Superior temporal gyrus (tissue), 1 donor: Measurements from ENCODE around the gene FGGY.
A peak's percentile ranks its signal among the peaks of the same experiment; 100 is the strongest.
"Not testable (repeated sequence)": the region's sequence is repeated elsewhere in the genome, so short reads cannot be mapped to it uniquely, and the experiment has no call there.

Experiments used
- DNase-seq: peaks from one replicate; pipeline ENCODE4 v3.0.0-alpha.2; 2016; ENCODE audit errors: extremely low spot score

Gene FGGY

DNA sequence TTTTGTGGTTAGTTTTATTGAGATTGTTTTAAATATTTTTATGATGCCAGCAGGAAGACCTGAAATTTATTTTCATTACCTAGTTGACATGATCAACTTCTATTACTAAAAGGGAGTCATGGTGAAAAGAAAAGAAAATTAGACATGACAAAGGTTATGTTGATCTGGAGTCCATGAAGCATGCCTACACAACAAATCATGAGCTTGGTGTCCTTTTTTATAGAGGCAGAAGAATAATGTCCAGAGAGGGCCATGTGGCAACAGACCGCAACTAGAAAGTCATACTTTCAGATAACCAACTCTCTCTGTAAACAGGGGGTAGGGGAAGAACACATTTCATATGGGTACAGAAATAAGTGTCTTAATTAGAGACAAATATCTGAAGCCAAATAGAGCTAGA lies 342.4 kb downstream of the FGGY start:
- no peak for DNase-seq

DNA sequence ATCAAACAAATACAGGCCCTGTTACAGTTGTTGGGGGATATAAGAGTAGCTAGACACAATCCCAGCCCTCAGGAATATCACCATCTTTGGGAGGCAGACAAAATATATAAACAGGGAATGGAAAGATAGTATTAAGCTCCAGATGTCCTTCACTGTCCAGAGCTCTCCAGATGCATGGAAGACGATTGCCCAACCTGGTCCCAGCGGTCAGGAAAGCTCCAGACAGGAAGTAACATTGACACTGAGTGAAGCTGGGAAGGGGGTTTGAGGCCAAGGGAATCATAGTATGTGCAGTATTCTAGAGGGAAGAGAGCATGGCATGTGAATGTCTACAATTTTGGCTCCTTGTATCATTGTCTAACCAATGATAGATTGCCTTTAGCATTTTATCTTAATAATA lies 344.0 kb downstream of the FGGY start:
- DNase-seq: no peak

DNA sequence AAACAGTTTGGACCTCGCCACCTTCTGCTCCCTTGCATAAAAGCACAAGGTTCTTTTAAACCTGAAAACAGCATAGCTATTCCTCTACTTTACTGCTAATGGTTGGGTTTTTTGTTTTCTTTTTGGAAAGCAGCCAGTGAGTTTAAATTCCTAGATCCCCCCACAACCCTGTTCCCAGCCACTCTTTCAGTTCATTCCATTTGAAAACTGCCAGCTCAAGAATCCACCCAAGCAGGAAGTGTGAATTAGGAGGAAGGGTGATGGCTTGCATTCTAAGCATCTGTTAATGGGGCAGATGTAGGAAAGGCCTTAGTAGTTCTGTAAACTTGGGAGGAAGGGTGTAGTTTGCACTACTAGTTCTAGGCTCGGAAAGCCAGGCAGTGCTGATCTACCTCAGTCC lies 344.9 kb downstream of the FGGY start:
- no peak for DNase-seq

DNA sequence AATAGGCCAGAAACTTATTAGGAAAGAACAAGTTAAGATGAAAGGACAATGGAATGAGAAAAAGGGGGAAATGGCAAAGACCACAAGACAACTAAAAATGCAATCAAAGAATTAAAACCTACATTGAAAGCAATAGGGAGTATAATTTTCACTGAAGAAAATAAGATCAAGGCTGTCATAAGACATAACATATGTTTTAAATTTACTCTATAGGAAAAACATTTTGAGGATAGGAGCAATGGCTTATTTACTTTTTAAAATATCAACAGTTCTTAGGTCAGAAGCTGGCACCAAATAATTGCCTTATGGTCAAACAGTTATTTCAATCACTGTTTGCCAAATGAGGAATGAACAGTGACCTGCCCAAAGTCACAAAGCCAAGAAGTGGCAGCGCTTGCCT lies 346.6 kb downstream of the FGGY start:
- DNase-seq: no peak

DNA sequence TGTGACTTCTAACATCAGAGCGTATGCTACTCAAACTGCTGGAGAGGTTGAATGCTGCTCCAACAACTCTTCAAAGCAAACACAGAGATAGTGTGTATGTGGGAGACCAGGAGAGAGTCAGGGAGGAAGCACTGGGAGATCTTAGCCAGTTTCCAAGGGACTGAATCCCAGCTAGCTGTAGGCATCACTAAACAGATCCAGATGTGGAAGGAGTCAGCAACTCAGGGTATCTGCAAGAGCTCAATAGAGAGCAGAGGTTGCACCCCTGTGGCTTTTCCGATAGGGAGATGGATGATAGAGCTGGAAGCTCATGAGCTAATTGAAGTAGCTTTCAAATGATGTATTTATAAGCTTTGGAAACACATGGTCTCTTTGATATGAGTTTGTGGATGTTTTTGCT lies 349.0 kb downstream of the FGGY start:
- no peak for DNase-seq

DNA sequence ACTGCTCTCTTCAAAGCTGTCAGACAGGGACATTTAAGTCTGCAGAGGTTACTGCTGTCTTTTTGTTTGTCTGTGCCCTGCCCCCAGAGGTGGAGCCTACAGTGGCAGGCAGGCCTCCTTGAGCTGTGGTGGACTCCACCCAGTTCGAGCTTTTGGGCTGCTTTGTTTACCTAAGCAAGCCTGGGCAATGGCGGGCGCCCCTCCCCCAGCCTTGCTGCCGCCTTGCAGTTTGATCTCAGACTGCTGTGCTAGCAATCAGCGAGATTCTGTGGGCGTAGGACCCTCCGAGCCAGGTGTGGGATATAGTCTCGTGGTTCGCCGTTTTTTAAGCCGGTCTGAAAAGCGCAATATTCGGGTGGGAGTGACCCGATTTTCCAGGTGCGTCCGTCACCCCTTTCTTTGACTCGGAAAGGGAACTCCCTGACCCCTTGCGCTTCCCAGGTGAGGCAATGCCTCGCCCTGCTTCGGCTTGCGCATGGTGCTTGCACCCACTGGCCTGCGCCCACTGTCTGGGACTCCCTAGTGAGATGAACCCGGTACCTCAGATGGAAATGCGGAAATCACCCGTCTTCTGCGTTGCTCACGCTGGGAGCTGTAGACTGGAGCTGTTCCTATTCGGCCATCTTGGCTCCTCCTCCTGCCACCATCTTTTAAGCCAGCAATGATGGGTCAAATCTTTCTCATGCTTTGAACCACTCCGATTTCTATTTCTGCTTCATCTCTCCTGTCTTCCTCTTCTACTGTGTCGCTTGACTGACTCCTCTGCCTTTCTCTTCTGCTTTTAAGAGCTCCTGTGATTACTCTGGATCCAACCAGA lies 356.5 kb downstream of the FGGY start:
- not testable (repeated sequence) for DNase-seq

DNA sequence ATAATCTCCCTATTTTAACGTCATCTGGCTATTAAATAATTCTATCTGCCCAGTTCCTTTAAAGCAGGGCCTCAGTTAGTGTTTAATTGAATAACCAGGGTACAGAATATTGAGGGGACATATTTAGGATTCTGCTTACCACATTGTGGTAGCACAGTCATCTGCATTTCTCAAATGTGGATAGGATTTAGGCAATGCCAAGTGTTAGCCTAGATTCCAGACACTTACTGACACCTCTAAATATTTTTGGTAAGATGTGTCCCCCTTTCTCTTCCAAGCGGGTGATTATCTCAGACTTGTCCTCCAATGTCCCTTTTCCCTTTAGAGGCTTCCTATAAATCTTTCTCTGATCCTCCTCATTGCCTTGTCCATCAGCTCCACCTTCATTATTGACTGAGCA lies 357.1 kb downstream of the FGGY start:
- no peak for DNase-seq

DNA sequence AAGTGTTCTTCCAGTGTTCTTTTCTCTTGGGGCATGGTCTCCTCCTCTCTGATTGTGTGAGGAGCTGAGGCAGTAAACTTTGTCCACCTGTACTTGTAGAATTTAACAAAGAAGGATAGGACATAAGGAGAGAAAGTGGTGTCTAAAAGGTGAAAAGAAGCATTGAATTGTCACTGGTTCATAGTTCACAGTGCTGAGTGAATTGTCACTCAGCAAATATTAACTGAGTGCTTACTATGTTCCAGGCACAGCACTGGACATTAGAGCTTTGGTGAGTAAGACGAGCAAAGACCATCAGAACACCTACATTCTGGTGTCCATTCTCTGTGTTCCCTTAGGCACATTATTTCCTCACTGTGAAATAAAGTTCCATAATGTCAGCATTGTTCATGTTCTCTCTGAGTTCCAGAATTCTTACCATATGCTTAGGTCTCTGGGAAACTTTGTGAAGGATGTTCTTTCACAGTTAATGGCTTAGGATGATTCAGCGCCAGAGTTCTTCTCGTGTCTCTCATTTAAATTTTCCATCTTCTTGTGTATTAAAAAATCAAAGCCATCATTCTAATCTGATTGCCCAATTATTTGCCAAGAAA lies 361.1 kb downstream of the FGGY start:
- DNase-seq: no peak

DNA sequence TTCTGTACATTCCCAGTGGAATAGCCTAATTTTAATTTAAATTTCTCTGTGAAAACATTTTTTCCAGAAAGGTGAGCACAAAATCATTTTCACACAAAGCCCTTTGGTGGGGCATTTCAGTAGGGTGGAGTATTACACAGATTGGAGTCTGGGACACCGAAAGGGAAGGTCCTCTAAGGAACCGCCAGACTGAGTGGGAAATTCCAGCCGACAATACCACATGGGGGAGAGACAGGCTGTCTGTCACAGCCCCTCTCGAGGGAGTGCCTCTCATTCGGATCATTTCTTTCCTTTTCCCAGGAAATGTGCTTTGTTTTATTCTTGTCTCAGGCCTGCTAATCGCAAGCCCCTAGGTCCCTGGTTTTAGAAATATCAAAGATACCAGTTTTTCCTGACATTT lies 367.3 kb downstream of the FGGY start:
- DNase-seq: no peak

DNA sequence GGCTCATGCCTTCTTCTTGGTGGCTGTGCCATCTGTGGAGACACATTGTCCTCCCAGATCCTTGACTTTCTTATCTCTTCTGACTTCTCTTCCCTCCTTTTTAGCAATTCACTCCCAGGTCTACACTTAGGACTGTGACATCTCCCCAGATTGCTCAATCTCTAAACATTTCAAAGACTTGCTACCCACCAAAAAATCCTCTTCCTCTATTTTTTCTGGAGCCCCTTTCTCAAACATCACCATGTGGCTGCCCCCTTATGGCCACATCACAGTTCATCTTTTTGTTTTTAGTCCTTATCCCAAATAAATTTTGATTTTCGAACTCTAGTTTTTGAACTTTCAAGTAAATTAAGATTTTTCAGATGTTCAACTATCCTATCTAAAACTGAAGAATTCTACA lies 369.2 kb downstream of the FGGY start:
- DNase-seq: no peak

DNA sequence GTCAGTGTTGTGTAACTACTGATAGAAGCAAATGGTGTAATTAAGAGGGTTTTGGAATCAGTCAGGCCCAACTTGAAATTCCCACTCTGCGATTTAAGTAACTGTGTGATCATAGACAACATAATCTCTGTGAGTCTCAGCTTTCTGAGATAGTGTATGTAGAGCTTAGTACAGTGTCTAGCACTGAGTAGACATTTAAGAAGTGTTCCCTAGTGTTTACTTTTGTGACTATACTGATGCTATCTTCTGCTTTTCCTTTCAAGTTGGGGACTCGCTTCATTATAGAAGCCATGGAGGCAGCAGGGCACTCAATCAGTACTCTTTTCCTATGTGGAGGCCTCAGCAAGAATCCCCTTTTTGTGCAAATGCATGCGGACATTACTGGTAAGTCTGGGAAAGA lies 370.1 kb downstream of the FGGY start:
- no peak for DNase-seq

DNA sequence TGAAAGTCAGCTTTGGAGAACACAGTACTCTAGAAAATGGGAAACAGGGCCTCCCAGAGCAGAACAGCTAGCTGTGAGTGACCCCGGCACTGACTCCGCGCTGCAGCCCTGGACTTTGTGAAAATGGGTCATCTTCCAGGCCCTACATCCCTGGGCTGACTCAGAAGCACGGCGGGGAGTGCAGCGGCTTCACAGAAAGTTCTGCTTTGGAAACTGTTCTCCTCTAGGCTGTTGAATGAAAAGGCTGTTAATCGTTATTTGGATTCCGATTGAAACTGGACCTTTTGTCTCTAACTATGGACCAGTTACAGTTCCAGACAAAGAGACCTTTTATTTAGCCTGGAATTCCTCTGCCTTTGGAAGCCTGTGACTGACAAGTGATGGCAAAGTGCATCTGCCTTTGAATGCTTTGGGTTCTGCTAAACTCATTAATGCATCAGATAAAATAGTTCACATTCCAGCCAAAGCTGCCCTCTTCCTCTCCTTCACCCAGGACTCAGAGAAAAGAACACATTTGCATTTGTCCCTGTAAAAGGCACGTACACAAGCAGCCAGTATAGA lies 372.9 kb downstream of the FGGY start:
- DNase-seq: peak; percentile 89

DNA sequence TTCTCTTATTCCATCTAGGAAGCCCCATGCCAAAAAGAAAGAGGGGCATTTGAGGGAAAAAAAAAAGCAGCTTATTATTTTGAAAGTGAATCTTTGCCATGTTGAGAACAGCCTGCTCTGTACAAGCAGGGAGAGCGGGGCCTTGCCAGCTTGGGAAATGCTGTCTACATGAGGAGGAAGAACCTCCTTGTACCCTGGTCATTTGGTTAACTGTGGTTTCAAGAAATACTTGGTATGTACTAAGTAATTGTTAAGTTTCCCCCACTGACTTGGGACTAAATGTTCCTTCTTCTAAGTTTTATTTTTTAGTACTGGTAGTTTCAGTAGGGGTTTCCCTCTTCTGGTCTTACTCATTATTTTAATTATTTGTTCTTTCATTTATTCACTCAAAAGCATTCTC lies 373.8 kb downstream of the FGGY start:
- DNase-seq: no peak

DNA sequence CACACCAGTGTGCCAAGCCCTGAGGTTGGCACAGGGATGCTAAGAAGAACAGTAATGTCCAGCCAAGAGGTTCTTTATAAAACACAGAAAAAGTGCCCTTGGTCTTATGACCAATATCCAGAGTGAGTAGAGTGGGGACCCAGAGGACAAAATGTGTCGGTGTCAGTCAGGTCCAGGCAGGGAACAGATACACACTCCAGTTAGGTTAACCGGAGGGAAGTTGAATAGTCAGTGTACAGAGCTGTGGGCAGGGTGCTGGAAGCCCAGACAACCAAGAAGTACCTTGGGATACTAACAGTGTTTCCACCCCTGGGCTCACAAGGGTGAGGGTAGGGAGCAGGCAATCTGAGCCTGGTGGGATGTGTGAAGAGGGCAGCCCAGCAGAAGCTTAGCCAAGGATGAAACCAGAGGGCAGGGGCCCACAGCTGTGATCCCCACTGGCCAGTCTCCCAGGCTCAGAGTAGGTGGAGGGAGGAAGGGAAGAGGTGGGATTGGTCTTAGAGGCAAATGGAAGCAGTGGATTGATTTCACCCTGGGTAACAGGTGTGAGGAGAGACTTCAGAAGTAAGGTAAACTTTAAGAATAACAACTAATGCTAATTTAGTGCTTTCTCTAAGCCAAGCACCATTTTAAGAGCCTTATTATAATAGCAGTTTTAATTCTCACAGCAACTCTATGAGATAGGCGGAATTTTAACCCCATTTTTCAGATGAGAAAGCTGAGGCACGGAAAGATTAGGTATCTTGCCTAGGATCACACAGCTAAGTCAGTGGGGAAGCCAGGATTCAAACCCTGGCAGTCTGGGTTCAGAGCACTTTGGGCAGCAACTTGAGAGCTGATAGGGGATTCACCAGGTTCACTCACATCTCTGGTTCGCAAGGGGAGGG lies 374.4 kb downstream of the FGGY start:
- DNase-seq: no peak

DNA sequence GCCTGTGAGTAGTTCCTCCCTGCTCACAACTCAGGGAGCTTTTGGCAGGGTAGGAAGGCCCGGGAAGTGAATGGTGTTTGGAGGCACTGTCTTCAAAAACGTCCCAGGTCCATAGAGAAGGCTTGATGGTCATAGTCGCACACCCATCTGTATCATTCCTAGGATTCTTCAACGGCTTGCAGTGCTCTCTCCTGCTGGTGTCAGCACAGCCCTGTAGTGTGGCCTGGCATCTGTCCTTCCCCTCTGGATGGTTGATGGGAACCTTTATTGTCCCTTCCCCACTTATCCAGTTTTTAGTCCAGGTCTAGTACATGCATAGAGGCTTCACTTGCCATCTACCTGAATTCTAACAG lies 375.0 kb downstream of the FGGY start:
- no peak for DNase-seq

DNA sequence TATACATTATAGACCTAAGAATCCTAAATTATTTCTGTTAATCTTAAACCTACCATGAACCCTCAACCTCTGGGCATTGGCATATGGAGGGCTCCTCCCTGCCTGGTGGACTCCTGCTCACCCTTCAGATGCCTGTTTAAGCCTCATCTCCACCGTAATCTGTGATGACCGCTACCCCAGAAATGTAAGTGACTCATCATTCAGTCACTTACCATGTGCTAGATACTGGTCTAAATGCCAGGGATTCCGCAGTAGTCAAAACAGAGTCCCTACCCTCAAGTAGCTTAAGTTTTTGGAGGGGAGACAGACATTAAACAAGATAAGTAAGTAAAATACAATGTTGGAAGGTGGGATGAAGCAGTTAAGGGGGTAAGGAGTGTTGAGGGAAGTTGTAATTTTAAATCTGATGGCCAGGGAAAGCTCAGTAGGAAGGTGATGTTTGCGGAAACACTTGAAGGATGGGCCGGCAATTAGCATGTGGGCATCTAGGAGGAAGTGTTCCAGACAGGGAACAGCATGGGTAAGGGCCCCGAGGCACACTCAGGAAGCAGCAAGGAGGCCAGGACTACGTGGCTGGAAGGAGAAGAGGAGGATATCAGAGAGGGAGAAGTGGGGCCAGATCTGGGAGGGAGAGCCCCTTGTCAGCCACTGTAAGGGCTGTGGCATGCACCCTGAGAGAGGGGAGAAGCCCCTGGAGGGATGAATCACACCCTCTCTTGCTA lies 376.1 kb downstream of the FGGY start:
- DNase-seq: no peak

DNA sequence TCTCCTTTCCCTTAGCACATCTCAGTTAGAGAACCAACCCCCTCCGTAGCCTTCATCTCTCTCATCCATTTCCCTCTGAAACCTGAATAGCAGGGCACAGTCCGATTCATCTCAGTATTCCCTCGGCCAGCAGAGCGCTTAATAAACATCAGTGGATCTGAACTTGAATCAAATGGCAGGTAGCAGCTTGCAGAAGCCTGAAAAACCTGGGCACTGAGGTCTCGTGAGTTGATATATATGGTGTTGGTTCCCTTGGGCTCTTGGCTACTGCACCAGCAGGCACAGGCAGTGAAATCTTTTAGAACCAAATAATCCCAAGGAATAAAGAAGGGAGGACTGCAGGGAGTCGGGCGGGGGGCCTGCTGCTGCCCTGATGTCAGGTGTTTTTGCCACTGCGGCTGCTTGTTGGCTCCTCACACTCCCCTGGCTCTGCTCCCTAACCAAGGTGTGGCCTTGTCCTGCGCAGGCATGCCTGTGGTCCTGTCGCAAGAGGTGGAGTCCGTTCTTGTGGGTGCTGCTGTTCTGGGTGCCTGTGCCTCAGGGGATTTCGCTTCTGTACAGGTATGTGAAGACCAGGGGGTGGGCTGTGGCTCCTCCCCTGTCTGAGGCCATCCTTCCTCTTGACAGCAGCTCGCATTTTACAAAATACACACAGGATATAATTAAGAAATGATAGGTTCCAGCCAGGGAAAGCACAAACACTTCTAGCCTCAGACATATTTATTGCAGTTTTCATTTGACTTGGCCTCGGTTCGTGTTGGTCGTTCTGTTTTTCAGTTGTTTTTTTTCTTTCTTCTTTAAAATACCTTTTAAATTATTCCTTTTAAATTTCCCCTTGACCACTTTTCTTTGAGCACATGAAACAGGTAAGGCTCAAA lies 376.9 kb downstream of the FGGY start:
- no peak for DNase-seq

DNA sequence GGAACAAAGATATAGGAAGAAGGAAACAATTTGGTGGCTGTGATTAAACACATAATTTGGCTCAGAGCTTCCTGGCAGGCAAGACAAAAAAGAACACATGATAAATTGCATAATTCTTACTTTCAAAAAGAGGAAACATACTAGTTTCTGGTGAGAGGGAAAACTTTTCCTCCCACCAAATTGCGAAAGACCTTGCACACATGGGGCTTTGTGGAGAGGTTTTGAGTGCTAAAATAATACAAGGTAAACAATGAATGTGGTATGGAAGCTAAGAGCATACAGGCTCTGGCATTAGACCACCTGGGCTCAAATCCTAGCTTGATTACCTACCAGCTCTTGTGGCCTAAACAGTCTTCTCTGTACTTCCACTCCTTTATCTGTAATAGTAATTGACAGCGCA lies 377.7 kb downstream of the FGGY start:
- DNase-seq: no peak

DNA sequence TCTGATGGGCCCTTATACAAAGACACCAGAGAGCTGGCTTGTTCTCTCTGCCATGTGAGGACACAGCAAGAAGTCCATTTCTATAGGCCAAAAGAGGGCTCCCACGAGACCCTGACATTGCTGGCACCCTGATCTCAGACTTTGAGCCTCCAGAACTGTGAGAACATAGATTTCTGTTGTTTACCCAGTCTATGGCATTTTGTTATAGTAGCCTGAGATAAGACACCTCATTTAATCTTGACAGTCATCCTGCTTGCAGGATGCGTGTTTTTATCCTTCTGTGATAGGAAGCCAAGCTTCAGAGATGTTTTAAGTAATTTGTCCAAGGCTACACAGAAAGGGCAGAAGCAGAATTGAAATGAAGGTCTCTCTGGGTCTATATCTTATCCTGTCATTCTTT lies 379.0 kb downstream of the FGGY start:
- no peak for DNase-seq

DNA sequence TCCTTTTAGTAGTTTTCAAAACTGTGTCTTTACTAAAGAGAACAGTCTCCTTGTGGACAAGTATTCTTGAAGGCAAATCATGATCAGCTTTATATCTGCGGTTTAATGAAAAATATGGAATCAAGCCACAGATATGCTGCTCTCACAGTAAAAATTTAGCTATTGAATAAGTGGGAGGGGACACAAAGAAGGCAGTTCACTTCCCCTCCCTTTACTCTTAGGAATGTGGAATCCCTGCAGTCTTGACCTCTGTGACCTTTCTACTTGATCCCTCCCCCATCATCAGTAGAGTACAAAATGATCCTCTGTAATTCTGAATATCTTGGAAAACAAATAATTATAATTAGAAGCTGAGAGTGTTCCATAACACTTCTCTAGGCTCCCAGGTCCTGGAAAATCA lies 381.1 kb downstream of the FGGY start:
- no peak for DNase-seq
